HG03432 (cell line): ENCODE measurements around the gene KANSL3.
"Not testable (repeated sequence)": the region's sequence is repeated elsewhere in the genome, so short reads cannot be mapped to it uniquely, and the experiment has no call there.

ENCODE experiments used
- ATAC-seq: cut with Tn5 transposase; IDR thresholded peaks from one replicate; pipeline ENCODE4 v1.9.1; 2021; ENCODE audit warnings: mild to moderate bottlenecking, moderate library complexity; ENCODE audit not compliant: unreplicated experiment

Gene KANSL3

DNA sequence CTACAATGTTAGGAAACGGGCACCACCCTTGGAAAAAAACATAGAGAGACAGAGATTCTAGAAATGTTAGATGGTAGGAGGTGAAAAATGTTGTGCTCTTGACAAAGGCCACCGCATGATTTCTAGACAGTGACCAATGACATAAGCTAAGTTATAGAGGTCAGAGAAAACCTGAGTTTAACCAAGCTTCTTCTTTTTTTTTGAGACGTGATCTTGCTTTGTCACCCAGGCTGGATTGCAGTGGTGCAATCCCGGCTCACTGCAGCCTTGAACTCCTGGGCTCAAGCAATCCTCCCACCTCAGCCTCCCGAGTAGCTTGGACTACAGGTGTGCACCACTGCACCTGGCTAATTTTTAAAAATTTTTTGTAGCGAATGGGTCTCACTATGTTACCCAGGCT is 17.4 kb upstream of the KANSL3 start:
- ATAC-seq: no peak

DNA sequence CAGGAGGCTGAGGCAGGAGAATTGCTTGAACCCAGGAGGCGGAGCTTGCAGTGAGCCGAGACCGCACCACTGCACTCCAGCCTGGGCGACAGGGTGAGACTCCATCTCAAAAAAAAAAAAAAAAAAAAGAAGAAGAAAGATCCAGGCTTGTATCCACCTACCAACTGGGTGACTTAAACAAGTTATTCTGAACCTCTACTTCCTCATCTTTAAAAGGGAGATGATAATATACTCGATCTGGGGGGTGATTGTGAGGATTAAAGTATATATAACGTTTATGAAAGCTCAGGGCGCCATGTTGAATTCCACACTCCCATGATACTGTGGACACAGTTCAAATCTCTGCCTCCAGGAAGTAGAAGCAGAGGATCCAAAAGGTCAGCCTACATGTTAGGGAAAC is 16.7 kb upstream of the KANSL3 start:
- ATAC-seq: not testable (repeated sequence)

DNA sequence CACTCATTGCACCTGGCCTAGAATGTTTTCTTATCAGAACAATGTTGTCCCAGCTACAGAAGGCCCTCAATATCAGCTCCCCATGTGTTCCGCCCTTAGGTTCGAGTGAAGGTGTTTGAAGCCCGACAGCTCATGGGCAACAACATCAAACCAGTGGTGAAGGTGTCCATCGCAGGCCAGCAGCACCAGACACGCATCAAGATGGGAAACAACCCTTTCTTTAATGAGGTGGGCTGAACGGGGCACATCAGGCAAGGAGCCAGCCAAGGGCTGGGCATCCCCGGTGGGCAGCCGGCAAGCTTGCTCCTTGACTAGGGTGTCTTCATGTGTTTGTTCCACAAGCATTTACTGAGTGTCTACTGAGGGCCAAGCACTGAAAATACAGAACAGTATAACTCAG is 13.7 kb upstream of the KANSL3 start:
- ATAC-seq: no peak

DNA sequence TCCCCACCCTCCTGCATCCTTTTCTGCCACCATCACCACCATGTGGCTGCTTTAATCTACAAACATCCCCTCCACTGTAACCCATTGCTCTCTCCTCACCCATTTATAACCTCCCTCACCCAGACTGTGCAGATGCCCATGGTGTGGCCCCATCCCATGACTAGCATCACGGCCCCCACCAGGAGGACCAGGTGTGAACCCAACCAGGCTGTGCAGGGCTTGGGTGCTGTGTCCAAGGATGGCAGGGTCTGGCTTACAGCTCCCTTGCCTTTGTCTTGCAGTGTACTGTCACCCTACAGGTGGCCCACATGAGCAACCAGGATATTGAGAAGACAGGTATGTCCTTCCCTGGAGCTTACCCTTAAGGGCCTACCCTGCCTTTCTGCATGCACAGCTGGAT is 11.2 kb upstream of the KANSL3 start:
- ATAC-seq: no peak

DNA sequence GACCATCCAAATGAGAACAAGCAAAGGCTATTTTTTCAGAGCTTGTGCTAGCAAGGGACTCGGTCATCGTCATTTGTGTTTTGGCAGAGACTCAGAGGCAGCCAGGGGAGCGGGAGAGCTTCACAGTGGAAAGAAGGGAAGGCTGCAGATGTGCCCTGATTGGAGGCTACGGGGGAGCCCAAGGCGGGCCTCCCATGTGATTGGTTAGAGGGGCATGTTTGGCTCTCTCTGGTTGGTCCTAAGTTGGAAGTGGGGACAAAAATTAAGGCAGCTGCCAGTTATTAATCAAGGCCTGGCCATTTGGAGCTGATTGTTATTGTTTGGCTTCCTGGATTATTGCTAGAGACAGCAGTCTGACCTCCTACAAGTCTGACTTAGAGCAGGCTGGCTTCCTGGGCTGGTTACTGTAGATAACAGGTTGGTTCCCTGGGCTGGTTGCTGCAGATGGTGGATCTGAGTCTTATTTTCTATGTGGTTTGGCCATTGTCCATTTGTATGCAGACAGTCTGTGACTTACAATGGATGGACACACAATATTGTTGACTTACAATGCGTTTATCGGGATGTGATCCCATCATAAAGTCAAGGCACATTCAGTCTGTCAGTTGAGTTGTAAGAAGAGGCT is 10.3 kb upstream of the KANSL3 start:
- no peak for ATAC-seq

DNA sequence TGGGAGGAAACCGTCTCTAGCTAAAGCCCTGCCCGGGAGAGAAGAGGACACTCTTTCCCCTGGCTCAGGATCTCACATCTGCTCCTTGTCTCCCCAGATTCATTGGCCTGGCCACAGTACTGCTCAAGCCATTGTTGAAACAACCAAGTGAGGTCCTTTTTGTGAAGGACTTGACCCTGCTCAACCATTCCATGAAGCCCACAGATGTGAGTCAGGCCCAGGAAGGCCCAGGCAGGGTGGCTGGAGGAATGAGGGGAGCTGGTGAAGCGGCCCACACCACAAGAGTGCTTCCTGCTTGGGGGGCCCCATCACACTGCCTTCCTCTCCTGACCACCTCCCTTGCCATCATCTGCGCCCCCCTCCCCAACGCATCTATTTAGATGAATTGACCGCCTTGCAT is 9.6 kb upstream of the KANSL3 start:
- no peak for ATAC-seq

DNA sequence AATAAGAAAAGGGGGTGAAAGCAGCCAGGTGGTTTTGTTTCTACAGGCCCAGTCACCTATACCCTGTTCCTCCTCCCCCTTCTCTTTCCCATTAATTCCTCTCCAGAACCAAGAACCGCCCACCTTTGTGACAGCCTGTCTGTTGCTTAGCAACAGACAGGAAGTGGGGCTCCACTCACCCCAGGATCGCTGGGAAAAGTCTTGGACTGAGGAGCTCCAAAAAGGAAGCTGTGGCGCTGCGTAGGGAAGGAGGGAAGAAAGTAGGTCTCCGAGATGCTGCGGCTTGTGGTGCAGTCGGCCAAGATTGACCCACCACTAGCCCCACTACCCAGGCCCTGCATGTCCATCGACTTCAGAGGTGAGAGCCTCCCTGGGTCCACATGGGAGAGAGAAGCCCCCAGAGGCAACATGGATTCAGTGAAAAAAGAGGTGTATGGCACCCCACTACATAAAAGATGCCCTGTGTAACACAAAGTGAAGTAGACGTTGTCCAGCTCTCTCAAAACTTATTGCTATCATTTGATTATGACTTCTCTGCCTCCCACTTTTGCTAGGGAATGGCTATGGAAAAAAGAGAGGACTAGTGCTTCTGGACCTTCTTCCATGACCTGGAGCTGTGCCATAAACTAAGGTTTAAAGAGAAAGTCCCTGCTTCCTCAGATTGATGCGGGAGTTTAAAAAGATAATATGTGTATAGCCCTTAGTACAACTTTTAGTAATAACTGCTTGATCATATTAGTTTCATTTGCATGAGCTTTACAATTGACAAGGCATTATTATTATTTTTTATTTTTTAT is 4.7 kb upstream of the KANSL3 start, which contains the start of gene FER1L5:
Gene FER1L5, plus strand, starts transcription at position 201 of the 797 bp plus-strand sequence. Its CDS starts 73 bp downstream, at position 274.
- no peak for ATAC-seq

DNA sequence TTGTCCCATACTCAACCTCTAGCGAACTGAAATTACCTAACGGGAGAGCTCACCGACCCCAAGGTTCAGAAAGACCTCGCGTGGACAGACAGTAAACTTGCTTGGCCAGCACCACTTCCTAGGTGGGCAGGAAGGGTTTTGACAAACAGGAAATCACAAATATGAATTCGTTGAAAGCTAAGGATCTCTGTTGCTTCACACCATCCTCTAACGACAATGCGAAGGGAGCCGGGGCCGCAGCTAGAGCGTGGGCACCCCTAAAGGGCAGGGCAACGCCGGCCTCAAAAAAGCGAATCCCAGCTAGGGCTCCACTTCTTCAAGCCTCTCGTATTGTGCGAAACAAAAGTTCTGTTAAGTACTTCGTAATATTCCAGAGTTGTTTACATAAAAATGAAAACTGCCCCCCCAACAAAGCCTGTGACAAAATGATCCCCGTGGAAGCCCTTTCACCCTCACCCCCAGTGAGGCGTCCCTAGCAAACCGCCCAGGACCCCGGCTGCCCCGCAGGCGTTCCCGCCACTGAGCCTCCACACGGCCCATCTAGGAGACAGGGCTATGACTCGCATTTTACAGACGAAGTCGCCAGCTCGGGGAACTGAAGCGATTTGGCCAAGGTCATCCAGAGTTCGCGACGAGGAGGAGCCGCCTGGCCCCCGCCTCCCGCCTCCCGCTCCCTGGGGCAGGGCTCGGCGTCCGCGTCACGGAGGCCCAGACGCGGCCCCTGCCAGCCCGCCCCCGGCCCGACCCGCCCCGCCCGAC is 548 bp downstream of the KANSL3 start:
- peak; percentile 80 for ATAC-seq

DNA sequence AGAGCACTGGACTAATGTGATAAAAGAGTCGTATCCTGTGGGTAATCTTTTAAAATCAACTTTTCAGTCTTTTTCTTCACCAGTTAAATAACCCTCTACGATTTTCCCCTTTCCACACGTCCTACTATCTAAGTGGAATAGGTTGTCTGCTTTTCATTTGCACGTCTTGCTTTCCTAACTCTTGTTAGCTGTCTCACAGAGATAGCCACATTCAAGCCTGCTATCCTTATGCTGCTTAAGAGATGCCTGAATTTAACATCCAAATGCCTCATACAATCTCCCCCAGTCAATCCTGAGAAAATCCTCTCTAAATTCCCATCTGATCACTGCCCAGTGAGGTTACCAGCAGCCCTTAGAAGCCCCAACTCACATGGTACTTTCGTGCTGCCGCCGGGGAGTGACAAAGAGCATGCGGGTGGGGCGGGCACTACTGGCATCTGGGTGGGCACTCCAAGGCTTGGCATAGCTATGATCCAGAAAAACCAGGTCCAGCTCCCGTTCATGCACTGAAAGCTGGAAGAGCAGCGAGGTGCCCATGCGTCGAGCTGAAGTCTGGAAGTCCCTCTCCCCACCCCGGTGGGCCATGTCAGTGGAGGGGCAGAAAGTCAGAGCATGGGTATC is 1.5 kb downstream of the KANSL3 start:
- ATAC-seq: no peak

DNA sequence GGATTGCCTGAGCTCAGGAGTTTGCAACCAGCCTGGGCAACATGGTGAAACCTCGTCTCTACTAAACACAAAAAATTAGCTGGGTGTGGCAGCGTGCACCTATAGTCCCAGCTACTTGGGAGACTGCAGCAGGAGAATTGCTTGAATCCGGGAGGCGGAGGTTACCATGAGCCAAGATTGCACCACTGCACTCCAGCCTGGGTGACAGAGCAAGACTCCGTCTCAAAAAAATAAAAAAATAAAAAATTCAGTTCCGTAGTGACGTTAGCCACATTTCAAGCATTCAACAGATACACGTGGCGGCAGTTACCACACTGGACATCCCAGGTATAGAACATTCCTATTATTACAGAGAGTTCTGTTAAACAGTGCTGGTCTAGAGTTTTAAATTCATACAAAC is 4.5 kb downstream of the KANSL3 start:
- ATAC-seq: no peak

DNA sequence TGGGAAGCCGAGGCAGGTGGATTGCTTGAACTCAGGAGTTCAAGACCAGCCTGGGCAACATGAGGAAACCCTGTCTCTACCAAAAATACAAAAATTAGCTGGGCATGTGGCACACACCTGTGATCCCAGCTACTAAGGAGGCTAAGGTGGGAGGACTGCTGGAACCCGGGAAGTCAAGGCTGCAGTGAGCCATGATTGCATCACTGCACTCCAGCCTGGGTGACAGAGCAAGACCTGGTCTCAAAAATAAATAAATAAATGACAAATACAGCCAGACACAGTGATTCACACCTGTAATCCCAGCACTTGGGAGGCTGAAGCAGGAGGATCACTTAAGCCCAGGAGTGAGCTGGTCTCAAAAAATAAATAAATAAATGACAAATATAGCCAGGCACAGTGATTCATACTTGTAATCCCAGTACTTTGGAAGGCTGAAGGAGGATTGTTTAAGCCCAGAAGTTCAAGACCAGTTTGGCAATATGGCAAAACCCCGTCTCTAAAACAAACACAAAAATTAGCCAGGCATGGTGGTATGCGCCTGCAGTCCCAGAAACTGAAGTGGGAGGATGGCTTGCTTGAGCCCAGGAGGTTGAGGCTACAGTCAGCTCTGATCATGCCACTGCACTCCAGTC is 6.2 kb downstream of the KANSL3 start:
- no peak for ATAC-seq

DNA sequence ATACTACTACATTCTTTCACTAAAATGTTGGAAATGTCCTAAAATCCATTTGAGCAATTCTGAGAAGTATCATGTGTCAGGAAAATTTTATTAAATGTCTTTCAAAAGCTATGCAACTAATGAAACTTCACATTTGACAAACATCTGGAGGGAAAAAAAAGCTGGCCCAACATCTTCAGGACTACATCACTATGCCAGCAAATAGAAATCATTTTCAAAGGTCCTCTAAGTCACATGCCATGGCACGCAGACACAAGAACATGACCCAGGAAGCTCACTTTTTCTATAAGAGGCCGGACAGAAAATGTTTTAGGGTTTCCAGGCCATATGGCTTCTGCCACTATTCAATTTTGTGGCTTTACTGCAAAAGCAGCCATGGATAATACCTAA is 11.6 kb downstream of the KANSL3 start:
- no peak for ATAC-seq

DNA sequence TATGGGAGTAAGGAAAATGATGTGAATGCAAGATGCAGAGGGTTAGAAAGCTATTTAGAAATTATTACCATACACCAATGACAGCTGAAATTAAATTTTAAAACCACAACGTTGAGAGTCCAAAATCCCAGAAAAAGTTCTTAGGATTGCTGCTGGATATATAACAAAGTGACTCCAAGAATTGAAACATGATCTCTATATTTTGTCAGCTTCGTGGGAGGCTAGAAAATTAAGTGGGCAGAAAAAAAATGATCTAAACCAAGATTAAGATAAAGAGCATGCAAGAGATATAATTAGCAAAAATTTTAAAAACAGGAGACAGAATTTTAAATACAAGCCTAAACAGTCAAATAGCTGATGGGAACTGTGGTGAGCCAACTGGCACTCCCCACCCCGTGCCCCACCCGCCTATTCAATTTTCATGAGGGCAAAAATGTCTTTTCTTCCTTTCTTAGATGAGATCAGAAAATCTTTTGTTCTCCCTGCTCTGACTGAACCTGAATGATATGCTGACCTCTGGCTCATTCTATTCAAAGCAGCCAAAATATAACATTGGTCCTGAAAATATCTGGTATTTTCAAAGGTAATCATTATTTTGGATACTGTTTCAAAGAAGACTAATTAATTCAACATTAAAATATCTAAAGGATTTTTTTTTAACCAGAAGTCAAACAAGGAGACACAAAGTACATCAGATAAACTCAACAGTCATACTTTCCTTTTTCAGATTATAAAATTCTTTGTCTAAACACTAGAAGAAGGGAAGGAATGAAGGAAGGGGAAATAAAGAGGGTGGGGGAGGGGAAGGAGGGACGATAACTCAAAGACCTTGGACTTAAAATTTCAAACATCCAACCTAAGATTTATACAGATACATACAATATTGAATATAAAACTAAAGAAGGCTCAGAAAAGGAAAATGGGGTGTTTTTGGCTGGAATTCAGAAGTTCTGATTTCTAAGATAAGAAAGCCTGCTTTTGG is 12.2 kb downstream of the KANSL3 start:
- no peak for ATAC-seq

DNA sequence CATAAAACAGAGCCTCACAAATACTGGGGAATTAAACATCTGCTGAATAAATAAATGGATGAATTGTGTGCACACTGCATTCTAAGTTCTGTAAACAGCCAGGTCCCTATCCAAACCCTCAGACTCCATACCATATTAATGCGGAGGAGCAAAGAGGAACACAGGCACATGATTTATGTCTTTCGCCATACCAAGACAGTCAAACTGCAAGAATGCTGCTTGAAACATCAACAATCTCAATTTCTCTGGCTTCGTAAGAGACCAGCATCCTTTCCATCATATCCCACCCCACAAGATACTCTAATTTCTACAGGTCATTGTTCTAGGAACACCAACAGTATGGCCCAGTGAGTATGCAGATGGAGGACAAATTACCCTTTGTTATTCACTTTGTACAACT is 15.0 kb downstream of the KANSL3 start:
- ATAC-seq: no peak

DNA sequence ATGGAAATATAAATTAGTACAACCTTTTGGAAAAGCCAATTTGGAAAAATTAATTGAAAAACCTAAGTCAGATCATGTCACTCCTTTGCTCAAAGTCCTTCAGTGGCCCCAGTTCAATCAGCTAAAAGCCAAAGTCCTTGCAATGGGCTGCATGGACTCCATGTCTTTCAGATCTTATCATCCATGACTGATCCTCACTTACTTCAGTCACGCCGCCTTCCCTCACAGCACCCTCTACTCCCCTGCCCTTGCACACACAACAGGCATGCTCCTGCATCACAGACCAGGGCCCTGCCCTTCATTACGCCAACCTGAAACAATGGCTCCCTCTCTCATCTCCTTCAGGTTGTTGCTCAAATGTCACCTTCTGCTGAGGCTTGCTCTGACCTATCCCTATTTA is 15.6 kb downstream of the KANSL3 start:
- no peak for ATAC-seq

DNA sequence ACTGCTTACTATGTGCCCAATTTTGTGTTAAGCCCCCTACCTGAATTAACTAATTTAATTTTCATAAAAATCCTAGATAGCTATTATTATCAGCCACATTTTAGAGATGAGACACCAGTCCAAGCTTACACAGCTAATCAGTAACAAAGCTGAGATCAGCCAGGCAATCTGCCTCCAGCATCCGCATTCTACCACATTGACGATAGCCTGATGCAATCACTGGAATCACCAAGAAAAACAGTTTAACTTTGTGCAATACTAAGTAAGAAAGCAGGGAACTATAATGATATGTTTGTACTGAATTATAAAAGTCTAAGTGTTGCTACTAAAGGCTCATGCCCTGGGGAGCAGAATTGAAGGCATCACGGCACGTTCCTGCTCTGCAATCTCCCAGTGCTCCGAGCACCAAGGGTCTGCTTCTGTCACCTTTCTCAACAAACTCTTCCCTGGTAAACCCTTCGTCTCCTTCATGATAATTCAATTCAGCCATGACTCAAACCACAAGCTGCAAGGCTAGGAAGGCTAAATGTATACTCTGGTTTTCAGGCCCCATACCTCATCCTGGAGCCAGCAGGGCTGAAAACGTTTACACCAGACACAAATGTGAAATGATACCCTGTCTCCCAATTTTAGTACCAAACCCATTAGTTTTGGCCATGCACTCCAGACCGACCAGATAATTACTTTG is 19.4 kb downstream of the KANSL3 start:
- ATAC-seq: no peak

DNA sequence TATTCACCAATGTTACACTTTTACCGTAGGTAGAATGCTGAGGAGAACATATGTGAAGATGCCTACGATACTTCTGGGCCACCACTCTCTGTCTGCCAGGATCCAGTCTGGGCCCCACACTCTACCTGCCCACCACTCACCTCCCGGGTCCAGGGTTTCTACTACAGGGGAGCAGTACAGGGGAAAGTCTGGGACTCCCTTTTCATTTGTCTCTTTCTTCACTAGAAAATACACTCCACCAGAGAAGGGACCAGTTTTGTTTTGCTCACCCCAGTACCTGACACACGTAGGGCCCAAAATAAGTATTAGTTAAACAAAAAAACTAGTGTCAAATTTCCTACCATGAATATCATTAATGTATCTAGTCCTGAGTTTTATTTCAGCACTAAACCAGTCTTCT is 21.1 kb downstream of the KANSL3 start:
- ATAC-seq: no peak

DNA sequence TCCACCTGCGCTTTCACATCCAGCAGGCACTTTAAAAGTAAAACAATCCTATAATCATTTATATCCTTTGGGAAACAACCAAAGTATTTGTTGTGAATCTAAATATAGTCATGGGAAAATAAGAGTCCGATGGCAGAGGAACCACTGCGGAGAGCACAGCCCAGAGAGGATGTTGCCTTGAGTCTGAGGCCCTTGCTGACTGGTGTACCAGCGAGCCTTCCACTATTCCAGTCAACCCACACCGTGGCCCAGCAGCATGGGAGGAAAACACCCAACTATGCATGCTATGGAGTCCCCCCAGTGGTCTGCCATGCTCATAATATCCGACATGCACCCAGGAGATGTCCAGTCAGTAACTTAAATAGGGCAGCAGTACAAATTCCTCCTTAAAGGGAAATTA is 21.6 kb downstream of the KANSL3 start:
- ATAC-seq: no peak

DNA sequence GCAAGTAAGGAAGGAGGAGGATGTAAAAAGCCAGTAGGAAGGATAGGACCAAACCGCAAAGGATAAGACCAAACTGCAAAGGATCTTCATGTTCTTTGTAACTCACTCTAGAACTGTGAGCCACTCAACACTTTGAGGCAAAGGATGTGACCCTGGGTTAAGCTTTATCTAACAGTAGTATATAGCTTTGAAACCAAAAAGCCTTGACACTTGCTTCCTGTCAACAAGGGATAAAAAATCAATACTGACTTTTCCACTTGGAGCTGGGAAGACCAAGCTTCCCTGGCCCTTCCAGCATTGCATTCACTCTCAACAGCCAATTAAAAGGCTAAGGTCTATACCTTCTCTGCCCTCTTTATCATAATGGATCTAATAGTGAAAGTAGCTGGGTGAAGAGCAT is 22.0 kb downstream of the KANSL3 start:
- no peak for ATAC-seq
